Measurements from ENCODE around the gene CEP63. TPM values are rescaled to one million over a fixed set of nuclear protein-coding genes. Genes with fewer than 3 reads are reported as not detected.

CEP63 gene
- polyA plus RNA-seq, 1 donor from 2014 or later = 14.1 TPM

- Histone ChIP-seq H3K27ac (ENCODE audit: low read length) (no peak overlapping the region), H3K36me3 (ENCODE audit: insufficient read depth, low read length) (peaks cover 10% of the 10 kb centered on the region), H4K20me1 (ENCODE audit: insufficient read depth) (no peaks in the 10 kb centered on the region), H3K4me3 (ENCODE audit: low read length) (peak overlapping the region; percentile 78), H3K79me2 (replicated peaks; ENCODE audit: insufficient read depth, low read length) (peaks cover 23% of the 10 kb centered on the region), H3K9me2 (ENCODE audit: insufficient read depth, low read length) (no peaks in the 10 kb centered on the region), H3K9me3 (ENCODE audit: low read length) (no peaks in the 10 kb centered on the region), H3K27me3 (ENCODE audit: insufficient read depth, low read depth, low read length) (no peaks in the 10 kb centered on the region), H3K9ac (ENCODE audit: low read length) (no peak overlapping the region), H3F3A (ENCODE audit: insufficient read depth, low read length, poor library complexity, severe bottlenecking) (no peaks in the 10 kb centered on the region), H2AFZ (ENCODE audit: low read depth, low read length) (no peak overlapping the region), H3K4me2 (ENCODE audit: low read length) (no peak overlapping the region)
- no peak for TF ChIP-seq EZH2 (IDR thresholded peaks at IDR 0.05; ENCODE audit: borderline replicate concordance, insufficient read depth, low read length, poor library complexity, severe bottlenecking)
- TF ChIP-seq, protein P1, sequence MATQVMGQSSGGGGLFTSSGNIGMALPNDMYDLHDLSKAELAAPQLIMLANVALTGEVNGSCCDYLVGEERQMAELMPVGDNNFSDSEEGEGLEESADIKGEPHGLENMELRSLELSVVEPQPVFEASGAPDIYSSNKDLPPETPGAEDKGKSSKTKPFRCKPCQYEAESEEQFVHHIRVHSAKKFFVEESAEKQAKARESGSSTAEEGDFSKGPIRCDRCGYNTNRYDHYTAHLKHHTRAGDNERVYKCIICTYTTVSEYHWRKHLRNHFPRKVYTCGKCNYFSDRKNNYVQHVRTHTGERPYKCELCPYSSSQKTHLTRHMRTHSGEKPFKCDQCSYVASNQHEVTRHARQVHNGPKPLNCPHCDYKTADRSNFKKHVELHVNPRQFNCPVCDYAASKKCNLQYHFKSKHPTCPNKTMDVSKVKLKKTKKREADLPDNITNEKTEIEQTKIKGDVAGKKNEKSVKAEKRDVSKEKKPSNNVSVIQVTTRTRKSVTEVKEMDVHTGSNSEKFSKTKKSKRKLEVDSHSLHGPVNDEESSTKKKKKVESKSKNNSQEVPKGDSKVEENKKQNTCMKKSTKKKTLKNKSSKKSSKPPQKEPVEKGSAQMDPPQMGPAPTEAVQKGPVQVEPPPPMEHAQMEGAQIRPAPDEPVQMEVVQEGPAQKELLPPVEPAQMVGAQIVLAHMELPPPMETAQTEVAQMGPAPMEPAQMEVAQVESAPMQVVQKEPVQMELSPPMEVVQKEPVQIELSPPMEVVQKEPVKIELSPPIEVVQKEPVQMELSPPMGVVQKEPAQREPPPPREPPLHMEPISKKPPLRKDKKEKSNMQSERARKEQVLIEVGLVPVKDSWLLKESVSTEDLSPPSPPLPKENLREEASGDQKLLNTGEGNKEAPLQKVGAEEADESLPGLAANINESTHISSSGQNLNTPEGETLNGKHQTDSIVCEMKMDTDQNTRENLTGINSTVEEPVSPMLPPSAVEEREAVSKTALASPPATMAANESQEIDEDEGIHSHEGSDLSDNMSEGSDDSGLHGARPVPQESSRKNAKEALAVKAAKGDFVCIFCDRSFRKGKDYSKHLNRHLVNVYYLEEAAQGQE (IDR thresholded peaks at IDR 0.05; ENCODE audit: borderline replicate concordance) = no peak
These were observed 2.5 kb upstream of the CEP63 start for GRCh38 chr3:134483195-134483900.

- peak overlapping the region; percentile 94 for H3K9ac ChIP-seq (ENCODE audit: low read length)
- TF ChIP-seq MXI1 (conservative IDR thresholded peaks at IDR 0.05; ENCODE audit: poor library complexity, severe bottlenecking) (no peak), SMC3 (conservative IDR thresholded peaks at IDR 0.05; ENCODE audit: poor library complexity) (peak; percentile 7)
- H3K27ac ChIP-seq (ENCODE audit: low read length) = peak overlapping the region; percentile 97
- peaks cover 24% of the 10 kb centered on the region for H3K79me2 ChIP-seq (replicated peaks; ENCODE audit: insufficient read depth, low read length)
- H3K4me3 ChIP-seq (ENCODE audit: low read length) = peak overlapping the region; percentile 78
- H4K20me1 ChIP-seq (ENCODE audit: insufficient read depth) = no peaks in the 10 kb centered on the region
- H3K36me3 ChIP-seq (ENCODE audit: insufficient read depth, low read length) = peaks cover 7% of the 10 kb centered on the region
- no peaks in the 10 kb centered on the region for H3K9me3 ChIP-seq (ENCODE audit: low read length)
- no peaks in the 10 kb centered on the region for H3K9me2 ChIP-seq (ENCODE audit: insufficient read depth, low read length)
- H3K4me2 ChIP-seq (ENCODE audit: low read length) = peak overlapping the region; percentile 95
- H3K27me3 ChIP-seq (ENCODE audit: insufficient read depth, low read depth, low read length) = no peaks in the 10 kb centered on the region
- no peaks in the 10 kb centered on the region for H3F3A ChIP-seq (ENCODE audit: insufficient read depth, low read length, poor library complexity, severe bottlenecking)
- H2AFZ ChIP-seq (ENCODE audit: low read depth, low read length) = peak overlapping the region; percentile 93
These were observed 661 bp upstream of the CEP63 start for GRCh38 chr3:134485075-134485717.

DNA sequence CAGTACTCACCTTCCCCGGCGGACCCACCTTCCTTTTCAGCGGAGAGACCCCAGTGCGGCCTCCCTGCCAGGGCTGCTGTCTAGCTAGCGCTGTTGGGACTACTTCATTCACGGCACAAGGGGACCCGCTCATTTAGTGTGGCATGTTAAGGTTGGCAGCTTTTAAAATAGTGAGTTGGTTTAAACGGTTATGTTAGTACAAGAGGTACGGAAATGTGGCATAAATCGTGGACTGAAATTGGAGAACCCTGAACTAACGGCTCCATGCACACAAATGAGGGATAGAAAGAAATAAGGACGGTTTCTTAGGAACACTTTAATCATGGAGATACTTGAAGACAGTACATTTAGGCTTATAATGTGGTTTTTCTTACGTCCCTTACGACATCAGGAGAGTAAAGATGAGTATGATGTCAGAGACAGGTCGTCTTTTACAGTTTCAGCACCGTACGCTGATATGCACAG, 752 bp downstream of the CEP63 start:
- Histone ChIP-seq H3K27ac (ENCODE audit: low read length) (peak overlapping the region; percentile 97), H3F3A (ENCODE audit: insufficient read depth, low read length, poor library complexity, severe bottlenecking) (no peaks in the 10 kb centered on the region)
- TF ChIP-seq, protein P1 (IDR thresholded peaks at IDR 0.05; ENCODE audit: borderline replicate concordance) = no peak
- no peak for TF ChIP-seq EP300 (conservative IDR thresholded peaks at IDR 0.05; ENCODE audit: poor library complexity, severe bottlenecking)
- no peak for TF ChIP-seq SMC3 (conservative IDR thresholded peaks at IDR 0.05; ENCODE audit: poor library complexity)

More for the DNA sequence above, 752 bp downstream of the CEP63 start:
- H3K27me3 ChIP-seq (ENCODE audit: insufficient read depth, low read depth, low read length) = no peaks in the 10 kb centered on the region
- H3K36me3 ChIP-seq (ENCODE audit: insufficient read depth, low read length) = peaks cover under 1% of the 10 kb centered on the region
- no peaks in the 10 kb centered on the region for H3K9me3 ChIP-seq (ENCODE audit: low read length)
- peaks cover 38% of the 10 kb centered on the region for H3K79me2 ChIP-seq (replicated peaks; ENCODE audit: insufficient read depth, low read length)
- peak overlapping the region; percentile 78 for H3K4me3 ChIP-seq (ENCODE audit: low read length)
- H3K9ac ChIP-seq (ENCODE audit: low read length) = peak overlapping the region; percentile 94
- H3K9me2 ChIP-seq (ENCODE audit: insufficient read depth, low read length) = no peaks in the 10 kb centered on the region
- peak overlapping the region; percentile 70 for H2AFZ ChIP-seq (ENCODE audit: low read depth, low read length)
- H3K4me2 ChIP-seq (ENCODE audit: low read length) = peak overlapping the region; percentile 92
- H4K20me1 ChIP-seq (ENCODE audit: insufficient read depth) = no peaks in the 10 kb centered on the region
